ENCODE results near the gene C5orf22. TPM values are rescaled to one million over a fixed set of nuclear protein-coding genes. Genes with fewer than 3 reads are reported as not detected.

The C5orf22 gene
- total and polyA plus RNA-seq, 4 donors: 4.6 to 10.3 (median 7.0) TPM

DNA sequence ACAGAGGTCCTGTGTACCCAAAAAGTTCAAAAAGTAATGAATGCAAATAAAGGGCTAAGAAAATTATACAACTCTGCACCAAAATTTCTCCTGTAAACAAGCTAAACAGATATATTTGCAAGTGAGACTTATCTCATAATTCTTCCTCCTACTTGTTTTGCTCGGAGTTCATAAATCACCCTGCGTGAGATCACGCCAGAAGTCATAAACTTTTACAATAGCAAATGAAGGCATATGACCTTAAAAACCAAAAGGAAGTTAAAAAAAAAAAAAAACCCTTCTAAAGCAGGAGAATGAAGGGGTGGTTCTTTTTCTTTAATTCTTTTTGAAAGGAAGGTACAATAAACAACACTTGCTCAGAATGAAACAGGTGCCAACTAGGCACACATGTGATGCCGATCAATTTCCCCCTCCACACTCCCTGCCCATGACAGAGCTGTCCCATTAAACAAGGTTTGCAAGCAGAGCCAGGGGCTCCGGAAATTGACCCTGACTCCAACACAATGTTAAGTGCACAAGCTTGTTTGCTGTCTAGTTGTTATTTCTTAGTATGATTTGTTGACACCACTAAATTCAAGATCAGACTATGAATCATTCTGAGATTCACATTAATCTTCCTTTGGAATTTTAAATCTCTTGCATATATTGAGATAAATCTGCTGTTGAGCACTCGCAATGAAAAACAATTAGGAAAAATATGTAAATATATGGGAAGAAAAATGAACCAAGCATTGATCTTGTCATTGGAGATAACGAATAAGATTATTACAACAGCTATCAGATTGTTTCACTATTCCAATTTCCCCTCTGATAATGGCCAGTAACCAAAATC is 46.5 kb upstream of the C5orf22 start:
- TF ChIP-seq FOXA2 (IDR thresholded peaks at IDR 0.05): no peak
- no peak for TF ChIP-seq EGR1 (IDR thresholded peaks at IDR 0.05; ENCODE audit: low read depth in 2 of 2)
- TF ChIP-seq JUND (IDR thresholded peaks at IDR 0.05): no peak
- TF ChIP-seq, protein P1, sequence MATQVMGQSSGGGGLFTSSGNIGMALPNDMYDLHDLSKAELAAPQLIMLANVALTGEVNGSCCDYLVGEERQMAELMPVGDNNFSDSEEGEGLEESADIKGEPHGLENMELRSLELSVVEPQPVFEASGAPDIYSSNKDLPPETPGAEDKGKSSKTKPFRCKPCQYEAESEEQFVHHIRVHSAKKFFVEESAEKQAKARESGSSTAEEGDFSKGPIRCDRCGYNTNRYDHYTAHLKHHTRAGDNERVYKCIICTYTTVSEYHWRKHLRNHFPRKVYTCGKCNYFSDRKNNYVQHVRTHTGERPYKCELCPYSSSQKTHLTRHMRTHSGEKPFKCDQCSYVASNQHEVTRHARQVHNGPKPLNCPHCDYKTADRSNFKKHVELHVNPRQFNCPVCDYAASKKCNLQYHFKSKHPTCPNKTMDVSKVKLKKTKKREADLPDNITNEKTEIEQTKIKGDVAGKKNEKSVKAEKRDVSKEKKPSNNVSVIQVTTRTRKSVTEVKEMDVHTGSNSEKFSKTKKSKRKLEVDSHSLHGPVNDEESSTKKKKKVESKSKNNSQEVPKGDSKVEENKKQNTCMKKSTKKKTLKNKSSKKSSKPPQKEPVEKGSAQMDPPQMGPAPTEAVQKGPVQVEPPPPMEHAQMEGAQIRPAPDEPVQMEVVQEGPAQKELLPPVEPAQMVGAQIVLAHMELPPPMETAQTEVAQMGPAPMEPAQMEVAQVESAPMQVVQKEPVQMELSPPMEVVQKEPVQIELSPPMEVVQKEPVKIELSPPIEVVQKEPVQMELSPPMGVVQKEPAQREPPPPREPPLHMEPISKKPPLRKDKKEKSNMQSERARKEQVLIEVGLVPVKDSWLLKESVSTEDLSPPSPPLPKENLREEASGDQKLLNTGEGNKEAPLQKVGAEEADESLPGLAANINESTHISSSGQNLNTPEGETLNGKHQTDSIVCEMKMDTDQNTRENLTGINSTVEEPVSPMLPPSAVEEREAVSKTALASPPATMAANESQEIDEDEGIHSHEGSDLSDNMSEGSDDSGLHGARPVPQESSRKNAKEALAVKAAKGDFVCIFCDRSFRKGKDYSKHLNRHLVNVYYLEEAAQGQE (IDR thresholded peaks at IDR 0.05): no peak
- TF ChIP-seq, protein P2, sequence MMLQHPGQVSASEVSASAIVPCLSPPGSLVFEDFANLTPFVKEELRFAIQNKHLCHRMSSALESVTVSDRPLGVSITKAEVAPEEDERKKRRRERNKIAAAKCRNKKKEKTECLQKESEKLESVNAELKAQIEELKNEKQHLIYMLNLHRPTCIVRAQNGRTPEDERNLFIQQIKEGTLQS (IDR thresholded peaks at IDR 0.05): no peak
- TF ChIP-seq NR2F2 (IDR thresholded peaks at IDR 0.05): no peak
- no peak for TF ChIP-seq GABPA (IDR thresholded peaks at IDR 0.05 in 1 of 2, conservative IDR thresholded peaks at IDR 0.05 in 1 of 2)
- TF ChIP-seq, protein P3, sequence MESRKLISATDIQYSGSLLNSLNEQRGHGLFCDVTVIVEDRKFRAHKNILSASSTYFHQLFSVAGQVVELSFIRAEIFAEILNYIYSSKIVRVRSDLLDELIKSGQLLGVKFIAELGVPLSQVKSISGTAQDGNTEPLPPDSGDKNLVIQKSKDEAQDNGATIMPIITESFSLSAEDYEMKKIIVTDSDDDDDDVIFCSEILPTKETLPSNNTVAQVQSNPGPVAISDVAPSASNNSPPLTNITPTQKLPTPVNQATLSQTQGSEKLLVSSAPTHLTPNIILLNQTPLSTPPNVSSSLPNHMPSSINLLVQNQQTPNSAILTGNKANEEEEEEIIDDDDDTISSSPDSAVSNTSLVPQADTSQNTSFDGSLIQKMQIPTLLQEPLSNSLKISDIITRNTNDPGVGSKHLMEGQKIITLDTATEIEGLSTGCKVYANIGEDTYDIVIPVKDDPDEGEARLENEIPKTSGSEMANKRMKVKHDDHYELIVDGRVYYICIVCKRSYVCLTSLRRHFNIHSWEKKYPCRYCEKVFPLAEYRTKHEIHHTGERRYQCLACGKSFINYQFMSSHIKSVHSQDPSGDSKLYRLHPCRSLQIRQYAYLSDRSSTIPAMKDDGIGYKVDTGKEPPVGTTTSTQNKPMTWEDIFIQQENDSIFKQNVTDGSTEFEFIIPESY (IDR thresholded peaks at IDR 0.05): no peak
- no peak for TF ChIP-seq FOXA1 (IDR thresholded peaks at IDR 0.05)
- no peak for TF ChIP-seq YY1 (IDR thresholded peaks at IDR 0.05)
- TF ChIP-seq RAD21 (IDR thresholded peaks at IDR 0.05): no peak
- no peak for TF ChIP-seq SP1 (IDR thresholded peaks at IDR 0.05)
- no peaks in the 10 kb centered on the region for H3K9me3 ChIP-seq (ENCODE audit: control insufficient read depth in 4 of 4, low read length in 3 of 4)
- H3K4me1 ChIP-seq (ENCODE audit: control insufficient read depth in 4 of 4, insufficient read depth in 4 of 4, low read length in 3 of 4): no peaks in the 10 kb centered on the region
- no peak overlapping the region for H3K27ac ChIP-seq (ENCODE audit: low read depth in 1 of 2, low read length in 2 of 2)
- WGBS: 72% methylated on average over 7 of the region's 7 CpGs
- H3K4me3 ChIP-seq (ENCODE audit: low read depth in 1 of 3, low read length in 3 of 3): no peak overlapping the region
- H3K9ac ChIP-seq (ENCODE audit: low read depth in 1 of 2, low read length in 2 of 2): no peak overlapping the region
- H3K27me3 ChIP-seq (ENCODE audit: control insufficient read depth in 4 of 4, insufficient read depth in 4 of 4, low read length in 3 of 4): no peaks in the 10 kb centered on the region
- H3K36me3 ChIP-seq (ENCODE audit: control insufficient read depth in 4 of 4, insufficient read depth in 3 of 4, low read depth in 1 of 4, low read length in 3 of 4): peaks cover 8 to 34% (median 20%) of the 10 kb centered on the region in 4 donors
- DNase-seq (ENCODE audit: low spot score): no peak

DNA sequence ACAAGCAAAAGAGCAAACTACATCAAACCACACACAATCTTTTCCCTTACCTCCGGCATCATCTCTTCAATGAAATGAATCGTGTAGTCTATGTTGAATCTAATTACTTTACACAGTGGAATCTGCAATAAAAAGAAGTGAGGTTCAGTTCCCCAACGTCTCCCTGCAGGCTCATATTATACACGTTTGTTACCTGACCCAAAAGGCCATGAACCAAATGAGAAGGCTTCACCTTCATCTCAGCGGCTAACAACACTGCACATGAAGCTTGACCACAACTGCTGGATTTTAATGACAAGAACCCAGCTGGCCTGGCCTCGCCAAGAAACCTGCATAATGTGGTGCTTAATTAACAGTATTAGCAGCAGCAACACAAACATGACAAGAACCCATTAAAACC is 45.7 kb upstream of the C5orf22 start:
- Histone ChIP-seq H3K4me3 (ENCODE audit: low read depth in 1 of 3, low read length in 3 of 3) (no peak overlapping the region), H3K9ac (ENCODE audit: low read depth in 1 of 2, low read length in 2 of 2) (no peak overlapping the region), H3K36me3 (ENCODE audit: control insufficient read depth in 4 of 4, insufficient read depth in 3 of 4, low read depth in 1 of 4, low read length in 3 of 4) (peaks cover 8 to 34% (median 20%) of the 10 kb centered on the region in 4 donors), H3K27ac (ENCODE audit: low read depth in 1 of 2, low read length in 2 of 2) (no peak overlapping the region), H3K9me3 (ENCODE audit: control insufficient read depth in 4 of 4, low read length in 3 of 4) (no peaks in the 10 kb centered on the region), H3K4me1 (ENCODE audit: control insufficient read depth in 4 of 4, insufficient read depth in 4 of 4, low read length in 3 of 4) (no peaks in the 10 kb centered on the region), H3K27me3 (ENCODE audit: control insufficient read depth in 4 of 4, insufficient read depth in 4 of 4, low read length in 3 of 4) (no peaks in the 10 kb centered on the region)
- no peak for DNase-seq (ENCODE audit: low spot score)
- no peak for TF ChIP-seq HNF4G (IDR thresholded peaks at IDR 0.05)
- TF ChIP-seq TAF1 (conservative IDR thresholded peaks at IDR 0.05): no peak
- no peak for TF ChIP-seq NR2F2 (IDR thresholded peaks at IDR 0.05)
- no peak for TF ChIP-seq GABPA (IDR thresholded peaks at IDR 0.05 in 1 of 2, conservative IDR thresholded peaks at IDR 0.05 in 1 of 2)
- TF ChIP-seq, protein P4, sequence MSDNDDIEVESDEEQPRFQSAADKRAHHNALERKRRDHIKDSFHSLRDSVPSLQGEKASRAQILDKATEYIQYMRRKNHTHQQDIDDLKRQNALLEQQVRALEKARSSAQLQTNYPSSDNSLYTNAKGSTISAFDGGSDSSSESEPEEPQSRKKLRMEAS (IDR thresholded peaks at IDR 0.05): no peak
- 91% methylated on average over 6 of the region's 6 CpGs for WGBS

All from liver (tissue), 9 donors.